K562 (cell line): Measurements from ENCODE around the gene ALDH1A2. TPM values are rescaled to one million over a fixed set of nuclear protein-coding genes. Genes with fewer than 3 reads are reported as not detected.
A peak's percentile ranks its signal among the peaks of the same experiment; 100 is the strongest.

Source experiments
- ATAC-seq: fragments of 200-7000 bp; cut with Tn5 transposase; 3 replicates; pipeline ENCODE4 v1.9.1; 2020; ENCODE audit warnings: moderate library complexity
- BruUV-seq: library from RNA; stranded (reverse); fragments of 400-500 nt; replicated peaks from 2 replicates; lab custom pipeline; 2021; lab: Mats Ljungman, UMichigan
- CTCF ChIA-PET: fragments of 300-600 bp; formaldehyde crosslinking; extraction: SDS; loops from one replicate; lab custom pipeline; 2021; ENCODE audit warnings: low intra/inter-chr PET ratio; lab: Yijun Ruan, JAX
- POLR2A ChIA-PET: fragments of 300-600, 350-650 bp; sonication (Branson Sonifier 250); formaldehyde crosslinking; extraction: SDS; loops from one replicate; lab custom pipeline; 2021; ENCODE audit warnings: antibody characterized with exemption, inconsistent platforms; lab: Yijun Ruan, JAX
- DNase-seq, 4 experiments: peaks; one replicate each; pipeline versions ENCODE4 v3.0.0 to v3.0.0-alpha.2; 2011 to 2018; ENCODE audit warnings: low spot score in 3 of 4, mixed read lengths in 3 of 4; ENCODE audit errors: extremely low read depth in 1 of 4
- FAIRE-seq: peaks from 2 replicates; lab custom pipeline; 2011; peaks lifted over from hg19 to GRCh38; lab: Jason Lieb, UNC
- H2AFZ ChIP-seq: 2 replicates; pipeline ENCODE4 v1.6.0; 2011; ENCODE audit warnings: low read depth, low read length, control low read depth, inconsistent platforms
- H3K27ac ChIP-seq: fragments of 200-600 bp; 3 replicates; pipeline ENCODE4 v1.8.0; 2011; ENCODE audit warnings: low read depth, mild to moderate bottlenecking, control low read depth, inconsistent platforms, low read length, moderate library complexity, mixed read lengths; ENCODE audit errors: extremely low read depth
- H3K27me3 ChIP-seq, 2 experiments: fragments of 300-600 bp in 1 of 2; 2 replicates in 1 of 2; 3 replicates in 1 of 2; pipeline versions ENCODE4 v1.6.0 to v1.8.0; 2011; ENCODE audit warnings: inconsistent platforms in 2 of 2, low read length in 2 of 2, mild to moderate bottlenecking in 1 of 2, mixed read lengths in 1 of 2, moderate library complexity in 1 of 2; ENCODE audit not compliant: control insufficient read depth in 2 of 2, insufficient read depth in 2 of 2
- H3K36me3 ChIP-seq: fragments of 300-600 bp; 3 replicates; pipeline ENCODE4 v1.8.0; 2011; ENCODE audit warnings: mild to moderate bottlenecking, low read length, inconsistent platforms; ENCODE audit not compliant: control insufficient read depth, insufficient read depth
- H3K4me1 ChIP-seq, 2 experiments: fragments of 200-600 bp in 1 of 2; replicated peaks in 1 of 2; 2 replicates in 1 of 2; 3 replicates in 1 of 2; pipeline versions ENCODE4 v1.5.1 to v1.8.0; 2011; ENCODE audit warnings: inconsistent platforms in 2 of 2, low read length in 2 of 2, mild to moderate bottlenecking in 1 of 2, mixed read lengths in 1 of 2, moderate library complexity in 1 of 2; ENCODE audit not compliant: control insufficient read depth in 2 of 2, insufficient read depth in 2 of 2
- H3K4me2 ChIP-seq: 2 replicates; pipeline ENCODE4 v1.6.1; 2011; ENCODE audit warnings: low read length, control low read depth, inconsistent platforms, mixed read lengths; ENCODE audit not compliant: insufficient read depth
- H3K4me3 ChIP-seq: fragments of 200-600 bp; sonication (generic), shearing (Covaris generic); 2 replicates; pipeline ENCODE4 v1.5.1; 2016; ENCODE audit warnings: control low read depth, inconsistent platforms
- H3K79me2 ChIP-seq: fragments of 200-600 bp; 3 replicates; pipeline ENCODE4 v1.8.0; 2011; ENCODE audit warnings: low read length, inconsistent platforms; ENCODE audit not compliant: control insufficient read depth, insufficient read depth
- H3K9ac ChIP-seq, 2 experiments: 2 replicates each; pipeline versions ENCODE4 v1.6.0 to v1.6.1; 2011; ENCODE audit warnings: low read depth in 2 of 2, low read length in 2 of 2, control low read depth in 1 of 2, inconsistent platforms in 1 of 2, mild to moderate bottlenecking in 1 of 2, mixed read lengths in 1 of 2; ENCODE audit not compliant: insufficient read depth in 1 of 2
- H3K9me1 ChIP-seq: one replicate; pipeline ENCODE4 v1.6.0; 2011; ENCODE audit warnings: inconsistent platforms, mild to moderate bottlenecking, low read length, moderate library complexity; ENCODE audit not compliant: control insufficient read depth, insufficient read depth
- H3K9me3 ChIP-seq: replicated peaks from 2 replicates; pipeline ENCODE4 v1.5.1; 2011; ENCODE audit warnings: low read depth, low read length, inconsistent platforms; ENCODE audit not compliant: control insufficient read depth, insufficient read depth
- H4K20me1 ChIP-seq: replicated peaks from 2 replicates; pipeline ENCODE4 v1.6.1; 2011; ENCODE audit warnings: low read length, inconsistent platforms, mixed read lengths; ENCODE audit not compliant: control insufficient read depth, insufficient read depth
- CCAR2 ChIP-seq: fragments of 200-400 bp; formaldehyde crosslinking; IDR thresholded peaks from 2 replicates; pipeline ENCODE4 v1.6.1; 2017; ENCODE audit warnings: mild to moderate bottlenecking, low read depth, low read length
- DMBX1 ChIP-seq: fragments of 250-450 bp; sonication (Bioruptor Pico); IDR thresholded peaks from 2 replicates; pipeline ENCODE4 v1.8.0; 2022; ENCODE audit warnings: inconsistent platforms, mild to moderate bottlenecking, moderate library complexity, borderline replicate concordance
- HDAC1 ChIP-seq, 2 experiments: fragments of 450-650 bp; IDR thresholded peaks; 2 replicates each; pipeline ENCODE4 v1.6.1; 2016 to 2017; ENCODE audit warnings: inconsistent platforms in 1 of 2, mild to moderate bottlenecking in 1 of 2, moderate library complexity in 1 of 2
- NR3C1 ChIP-seq: sonication (generic); formaldehyde crosslinking; IDR thresholded peaks from 2 replicates; pipeline ENCODE4 v1.8.1; 2022; ENCODE audit warnings: missing genetic modification reagents
- POU5F1 ChIP-seq: fragments of 150-350 bp; IDR thresholded peaks from 2 replicates; pipeline ENCODE4 v1.6.1; 2014; ENCODE audit warnings: borderline replicate concordance, low read length, low read depth, mild to moderate bottlenecking; ENCODE audit not compliant: partially characterized antibody
- SRF ChIP-seq, 2 experiments: fragments of 250-450, 450-650 bp in 1 of 2; sonication (Bioruptor Pico) in 1 of 2; sonication (generic) in 1 of 2; formaldehyde crosslinking; IDR thresholded peaks; 2 replicates each; pipeline versions ENCODE4 v1.5.0 to v1.5.1; 2020 to 2022; ENCODE audit warnings: mild to moderate bottlenecking in 1 of 2, missing genetic modification reagents in 1 of 2
- WHSC1 ChIP-seq: IDR thresholded peaks from one replicate; pipeline ENCODE4 v1.6.1; 2012; ENCODE audit warnings: low read length, control low read depth, inconsistent platforms
- ZBTB40 ChIP-seq, 2 experiments: fragments of 450-650 bp in 1 of 2; sonication (generic) in 1 of 2; formaldehyde crosslinking in 1 of 2; IDR thresholded peaks; 2 replicates each; pipeline versions ENCODE4 v1.7.1 to v1.9.0; 2016 to 2022; ENCODE audit warnings: inconsistent platforms in 1 of 2, mild to moderate bottlenecking in 1 of 2, missing genetic modification reagents in 1 of 2
- WGBS: fragments of 100-300 bp; shearing (Covaris generic); methylation state at CpG from one replicate; pipeline ENCODE4 v1.1.6; 2016; ENCODE audit warnings: low coverage, mixed read lengths; ENCODE audit not compliant: insufficient coverage; ENCODE audit errors: missing lambda C conversion rate; 5-methylcytosine and 5-hydroxymethylcytosine counted together
- in situ Hi-C: fragments of 300-500 bp; cut with MboI; formaldehyde crosslinking; loops from 4 replicates; pipeline ENCODE4 v1.15.0; 2018; ENCODE audit warnings: inconsistent platforms, mixed read lengths
- intact Hi-C: fragments of 100-400 bp; cut with micrococcal nuclease; formaldehyde crosslinking; loops from 2 replicates; pipeline ENCODE4 v1.14.2; 2022
- polyA plus RNA-seq, 8 experiments: library from polyadenylated mRNA; depleted of rRNA in 4 of 8; stranded (reverse) in 5 of 8; unstranded in 3 of 8; fragments of >200 nt; fragmentation: Nextera tagmentation in 2 of 8; fragmentation: Illumina TruSeq in 1 of 8; extraction: Ambion mirVana in 2 of 8; extraction: Trizol in 1 of 8; gene quantifications; 2 replicates each; pipeline versions ENCODE4 v1.2.1 to v1.2.3, GENCODE V29; 2011 to 2014; ENCODE audit warnings: inconsistent platforms in 1 of 8, missing spikeins in 1 of 8
- total RNA-seq, 7 experiments: library from RNA; depleted of rRNA in 6 of 7; stranded (reverse); fragments of >200 nt in 6 of 7; fragmentation: Illumina TruSeq in 2 of 7; extraction: Trizol in 2 of 7; gene quantifications; 2 replicates each; pipeline versions ENCODE4 v1.2.1 to v1.2.3, GENCODE V29; 2011 to 2021; ENCODE audit warnings: low replicate concordance in 1 of 7
- TF ChIP-seq, protein P1 (sequence below): fragments of 450-650 bp; IDR thresholded peaks from 2 replicates; pipeline ENCODE4 v1.6.1; 2017; ENCODE audit warnings: antibody characterized with exemption
- TF ChIP-seq, protein P2 (sequence below): fragments of 450-650 bp; IDR thresholded peaks from 2 replicates; pipeline ENCODE4 v1.6.1; 2016

Gene ALDH1A2
- total and polyA plus RNA-seq, 9 of the 15 experiments (the other 6 are each of a cell fraction or from before 2014, with no cell fraction given): 115 to 393 (median 333) TPM

GRCh38 chr15:58036579-58036978, 28.9 kb downstream of the ALDH1A2 start:
- H3K27me3 ChIP-seq: no peaks in the 10 kb centered on the region
- no peak for DNase-seq
- 30% methylated on average over 4 of the region's 4 CpGs for WGBS
- peaks cover 0 to 40% of the 10 kb centered on the region in 2 experiments; a peak in 4 of 5 replicates for H3K4me1 ChIP-seq
- H3K9me3 ChIP-seq: no peaks in the 10 kb centered on the region; the same call in 1 of the 2 replicates
- peaks cover 94% of the 10 kb centered on the region for H3K79me2 ChIP-seq
- no peak overlapping the region for H3K4me3 ChIP-seq
- no peak overlapping the region for H3K27ac ChIP-seq
- BruUV-seq: no TSS peak
- peaks cover 20% of the 10 kb centered on the region for H3K36me3 ChIP-seq
- no peaks in the 10 kb centered on the region for H3K9me1 ChIP-seq
- POLR2A ChIA-PET: interaction anchor here (1.5 to 2.0 kb wide), 2 partner anchors 12 to 21 kb away, joined by 3 to 6 read pairs; no protein-coding TSS in a partner anchor
- H4K20me1 ChIP-seq: 0 out of 2 replicates have a peak, but pooled peaks cover 4% of the 10 kb centered on the region
- in situ Hi-C loops: no loop called here
- no peak overlapping the region for H2AFZ ChIP-seq
- H3K9ac ChIP-seq: no peak overlapping the region
- ATAC-seq: no peak
- CTCF ChIA-PET: no interaction called here
- no peak for FAIRE-seq
- intact Hi-C loops: no loop called here
- no peak overlapping the region for H3K4me2 ChIP-seq
- 0 out of 4 replicates have a peak, but pooled peaks of 1 of the 2 experiments have one; percentile 15 for TF ChIP-seq HDAC1 (IDR thresholded peaks at IDR 0.05)
- TF ChIP-seq NR3C1 (CRISPR knock-in tag): no peak
- TF ChIP-seq SRF (CRISPR knock-in tag; IDR thresholded peaks at IDR 0.05): no peak
- TF ChIP-seq POU5F1: no peak
- no peak for TF ChIP-seq ZBTB40 (IDR thresholded peaks at IDR 0.05)
- TF ChIP-seq ZBTB40 (CRISPR knock-in tag; IDR thresholded peaks at IDR 0.05): no peak
- TF ChIP-seq WHSC1: no peak
- TF ChIP-seq CCAR2: no peak
- no peak for TF ChIP-seq DMBX1 (CRISPR knock-in tag)
- TF ChIP-seq, protein P1, sequence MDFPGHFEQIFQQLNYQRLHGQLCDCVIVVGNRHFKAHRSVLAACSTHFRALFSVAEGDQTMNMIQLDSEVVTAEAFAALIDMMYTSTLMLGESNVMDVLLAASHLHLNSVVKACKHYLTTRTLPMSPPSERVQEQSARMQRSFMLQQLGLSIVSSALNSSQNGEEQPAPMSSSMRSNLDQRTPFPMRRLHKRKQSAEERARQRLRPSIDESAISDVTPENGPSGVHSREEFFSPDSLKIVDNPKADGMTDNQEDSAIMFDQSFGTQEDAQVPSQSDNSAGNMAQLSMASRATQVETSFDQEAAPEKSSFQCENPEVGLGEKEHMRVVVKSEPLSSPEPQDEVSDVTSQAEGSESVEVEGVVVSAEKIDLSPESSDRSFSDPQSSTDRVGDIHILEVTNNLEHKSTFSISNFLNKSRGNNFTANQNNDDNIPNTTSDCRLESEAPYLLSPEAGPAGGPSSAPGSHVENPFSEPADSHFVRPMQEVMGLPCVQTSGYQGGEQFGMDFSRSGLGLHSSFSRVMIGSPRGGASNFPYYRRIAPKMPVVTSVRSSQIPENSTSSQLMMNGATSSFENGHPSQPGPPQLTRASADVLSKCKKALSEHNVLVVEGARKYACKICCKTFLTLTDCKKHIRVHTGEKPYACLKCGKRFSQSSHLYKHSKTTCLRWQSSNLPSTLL: no peak
- TF ChIP-seq, protein P2, sequence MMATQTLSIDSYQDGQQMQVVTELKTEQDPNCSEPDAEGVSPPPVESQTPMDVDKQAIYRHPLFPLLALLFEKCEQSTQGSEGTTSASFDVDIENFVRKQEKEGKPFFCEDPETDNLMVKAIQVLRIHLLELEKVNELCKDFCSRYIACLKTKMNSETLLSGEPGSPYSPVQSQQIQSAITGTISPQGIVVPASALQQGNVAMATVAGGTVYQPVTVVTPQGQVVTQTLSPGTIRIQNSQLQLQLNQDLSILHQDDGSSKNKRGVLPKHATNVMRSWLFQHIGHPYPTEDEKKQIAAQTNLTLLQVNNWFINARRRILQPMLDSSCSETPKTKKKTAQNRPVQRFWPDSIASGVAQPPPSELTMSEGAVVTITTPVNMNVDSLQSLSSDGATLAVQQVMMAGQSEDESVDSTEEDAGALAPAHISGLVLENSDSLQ: peak; percentile 24; the same call in 1 of the 2 replicates
